GM12872 (cell line): ENCODE data around the gene MAP7.

Experiments
- CTCF ChIP-seq: IDR thresholded peaks from 3 replicates; pipeline ENCODE4 v1.5.1; 2011; ENCODE audit warnings: low read depth, mild to moderate bottlenecking, low read length, moderate library complexity; ENCODE audit not compliant: insufficient read depth

Gene MAP7

GRCh38 chr6:136411025-136411325, 139.2 kb downstream of the MAP7 start:
- no peak for TF ChIP-seq CTCF

GRCh38 chr6:136410201-136411024, 139.8 kb downstream of the MAP7 start:
- no peak for TF ChIP-seq CTCF

- no peak for TF ChIP-seq CTCF
Measured at GRCh38 chr6:136409597-136409996, 140.6 kb downstream of the MAP7 start.

GRCh38 chr6:136408204-136408603, 142.0 kb downstream of the MAP7 start:
- no peak for TF ChIP-seq CTCF

GRCh38 chr6:136405420-136406029, 144.7 kb downstream of the MAP7 start:
- TF ChIP-seq CTCF = no peak

- no peak for TF ChIP-seq CTCF
Measured at GRCh38 chr6:136404627-136405419, 145.4 kb downstream of the MAP7 start.

GRCh38 chr6:136404007-136404406, 146.2 kb downstream of the MAP7 start:
- TF ChIP-seq CTCF = no peak
